Bronchus fibroblast of lung (primary cell): ENCODE data around the gene NME8. TPM values are rescaled to one million over a fixed set of nuclear protein-coding genes. Genes with fewer than 3 reads are reported as not detected.

Source experiments
- total RNA-seq: library from RNA; depleted of rRNA; stranded (reverse); fragments of >200 nt; gene quantifications from 2 replicates; pipeline ENCODE4 v1.2.3, GENCODE V29; 2015

The NME8 gene, protein sequence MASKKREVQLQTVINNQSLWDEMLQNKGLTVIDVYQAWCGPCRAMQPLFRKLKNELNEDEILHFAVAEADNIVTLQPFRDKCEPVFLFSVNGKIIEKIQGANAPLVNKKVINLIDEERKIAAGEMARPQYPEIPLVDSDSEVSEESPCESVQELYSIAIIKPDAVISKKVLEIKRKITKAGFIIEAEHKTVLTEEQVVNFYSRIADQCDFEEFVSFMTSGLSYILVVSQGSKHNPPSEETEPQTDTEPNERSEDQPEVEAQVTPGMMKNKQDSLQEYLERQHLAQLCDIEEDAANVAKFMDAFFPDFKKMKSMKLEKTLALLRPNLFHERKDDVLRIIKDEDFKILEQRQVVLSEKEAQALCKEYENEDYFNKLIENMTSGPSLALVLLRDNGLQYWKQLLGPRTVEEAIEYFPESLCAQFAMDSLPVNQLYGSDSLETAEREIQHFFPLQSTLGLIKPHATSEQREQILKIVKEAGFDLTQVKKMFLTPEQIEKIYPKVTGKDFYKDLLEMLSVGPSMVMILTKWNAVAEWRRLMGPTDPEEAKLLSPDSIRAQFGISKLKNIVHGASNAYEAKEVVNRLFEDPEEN
- total RNA-seq: not detected in 2 replicates

DNA sequence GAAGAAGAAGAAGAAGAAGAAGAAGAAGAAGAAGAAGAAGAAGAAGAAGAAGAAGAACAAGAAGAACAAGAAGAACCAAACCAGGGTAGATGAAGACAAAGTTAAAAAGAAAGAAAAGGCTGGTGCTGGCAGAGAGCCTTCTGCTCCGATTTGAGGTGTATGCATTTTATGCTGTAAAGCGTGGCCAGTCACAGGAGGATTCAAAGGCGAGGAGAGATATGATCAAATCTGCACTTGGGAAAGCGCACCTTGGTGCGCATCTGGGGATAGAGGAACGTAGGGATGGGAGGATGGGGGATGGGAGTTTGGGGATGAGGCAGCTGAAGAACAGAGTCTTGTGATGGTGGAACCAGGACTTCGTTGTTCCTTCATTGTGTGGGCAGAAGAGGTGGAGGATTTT is at the start of gene NME8:
Gene NME8 (plus strand): TSS at position 301 of the 400 bp plus-strand sequence. CDS start 1,670 bp downstream, outside the sequence.

DNA sequence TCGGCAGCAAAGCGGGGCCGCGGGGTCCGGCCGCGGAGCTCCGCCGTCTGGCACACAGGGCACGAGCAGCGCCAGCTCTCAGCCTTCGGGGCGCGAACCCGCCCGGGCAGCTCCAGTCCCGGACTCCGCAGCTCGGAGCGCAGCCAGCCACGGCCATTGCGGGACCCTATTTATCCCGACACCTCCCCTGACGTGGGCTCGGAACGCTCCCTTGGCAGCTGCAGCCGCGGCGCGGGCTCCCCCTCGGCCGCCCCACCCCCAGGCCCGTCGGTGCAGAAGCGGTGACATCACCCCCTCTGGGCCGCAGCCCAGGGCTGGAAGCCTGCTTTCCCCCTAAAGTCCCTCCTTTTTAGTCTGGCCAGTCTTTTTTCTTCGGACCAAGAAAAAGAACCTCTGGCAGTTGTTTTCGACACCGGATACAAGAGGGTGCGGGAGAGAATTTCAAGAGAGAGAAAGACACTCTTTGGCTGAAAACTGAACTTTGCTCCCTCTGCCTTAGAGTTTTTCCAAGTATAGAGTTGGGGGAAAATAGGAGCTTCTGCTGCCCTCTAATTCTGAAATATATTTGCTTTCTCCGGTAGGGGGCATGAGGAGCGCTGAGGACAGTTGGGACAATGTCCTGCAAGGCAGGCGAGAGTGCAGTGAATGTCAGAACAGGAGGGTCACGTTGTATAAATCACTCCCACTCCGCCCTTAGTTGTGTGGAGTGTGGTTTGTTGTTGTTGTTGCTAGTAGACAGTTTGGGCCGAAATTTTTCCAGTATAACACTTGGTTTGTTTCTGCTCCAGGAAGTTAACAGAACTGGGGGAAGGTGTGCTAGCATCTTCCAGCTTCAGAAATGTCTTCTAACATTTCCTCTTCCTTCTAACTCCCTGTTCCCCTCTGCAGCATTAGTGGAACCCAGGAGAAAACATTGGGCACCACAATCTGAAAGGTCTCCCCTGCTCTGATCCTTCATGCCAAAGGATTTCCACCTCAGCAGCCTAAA is 68.6 kb downstream of the NME8 start, which contains the start of gene SFRP4:
Gene SFRP4 (minus strand): TSS at position 145 of the 988 bp plus-strand sequence. CDS start 280 bp downstream, outside the sequence.

DNA sequence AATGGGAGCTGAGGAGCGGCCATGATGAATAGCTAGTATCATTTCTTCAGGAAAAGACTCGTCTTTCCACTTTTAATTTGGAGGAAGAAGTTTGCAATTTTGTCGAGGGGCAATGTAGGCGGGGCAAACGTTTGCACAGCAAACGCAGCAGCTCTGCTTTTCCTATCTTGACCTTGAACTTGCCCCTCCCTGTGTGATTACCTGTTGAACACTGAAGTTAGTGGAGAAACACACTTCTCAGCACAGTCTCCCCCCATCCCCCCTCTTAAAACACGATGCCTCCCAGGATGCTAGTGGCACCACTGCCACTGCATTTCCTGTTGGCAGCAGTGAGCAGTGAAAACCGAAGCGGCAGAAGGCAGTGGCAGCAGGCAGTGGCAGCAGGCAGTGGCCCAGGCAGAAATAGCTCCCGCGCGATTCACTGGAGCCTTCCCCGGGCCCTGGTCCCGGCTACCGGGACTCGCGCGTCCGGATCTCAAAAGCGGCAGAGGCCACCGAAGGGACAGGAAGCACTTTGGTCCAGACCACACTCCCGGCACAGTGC is 72.0 kb downstream of the NME8 start, which contains the start of gene EPDR1:
Gene EPDR1 (plus strand): TSS at position 336 of the 544 bp plus-strand sequence. CDS start 300 bp downstream, outside the sequence.

Other genes starting within 250 kb of the NME8 start
- not detected in 2 replicates for gene GPR141, start 164.8 kb upstream of the NME8 start, total RNA-seq
- not detected in 2 replicates for gene SFRP4, start 68.2 kb downstream of the NME8 start, total RNA-seq
- gene EPDR1, start 72.0 kb downstream of the NME8 start, total RNA-seq: 5.5 and 6.1 TPM in 2 replicates